Measurements from ENCODE around the gene LRRC4.

Gene LRRC4, protein sequence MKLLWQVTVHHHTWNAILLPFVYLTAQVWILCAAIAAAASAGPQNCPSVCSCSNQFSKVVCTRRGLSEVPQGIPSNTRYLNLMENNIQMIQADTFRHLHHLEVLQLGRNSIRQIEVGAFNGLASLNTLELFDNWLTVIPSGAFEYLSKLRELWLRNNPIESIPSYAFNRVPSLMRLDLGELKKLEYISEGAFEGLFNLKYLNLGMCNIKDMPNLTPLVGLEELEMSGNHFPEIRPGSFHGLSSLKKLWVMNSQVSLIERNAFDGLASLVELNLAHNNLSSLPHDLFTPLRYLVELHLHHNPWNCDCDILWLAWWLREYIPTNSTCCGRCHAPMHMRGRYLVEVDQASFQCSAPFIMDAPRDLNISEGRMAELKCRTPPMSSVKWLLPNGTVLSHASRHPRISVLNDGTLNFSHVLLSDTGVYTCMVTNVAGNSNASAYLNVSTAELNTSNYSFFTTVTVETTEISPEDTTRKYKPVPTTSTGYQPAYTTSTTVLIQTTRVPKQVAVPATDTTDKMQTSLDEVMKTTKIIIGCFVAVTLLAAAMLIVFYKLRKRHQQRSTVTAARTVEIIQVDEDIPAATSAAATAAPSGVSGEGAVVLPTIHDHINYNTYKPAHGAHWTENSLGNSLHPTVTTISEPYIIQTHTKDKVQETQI

GRCh38 chr7:128030654-128031611 is at the start of gene LRRC4:
TSS of gene LRRC4 (minus strand) at chr7:128031437. CDS start at chr7:128030640, 797 bp downstream.
- DNase-seq (ENCODE audit: low read depth): no peak

DNA sequence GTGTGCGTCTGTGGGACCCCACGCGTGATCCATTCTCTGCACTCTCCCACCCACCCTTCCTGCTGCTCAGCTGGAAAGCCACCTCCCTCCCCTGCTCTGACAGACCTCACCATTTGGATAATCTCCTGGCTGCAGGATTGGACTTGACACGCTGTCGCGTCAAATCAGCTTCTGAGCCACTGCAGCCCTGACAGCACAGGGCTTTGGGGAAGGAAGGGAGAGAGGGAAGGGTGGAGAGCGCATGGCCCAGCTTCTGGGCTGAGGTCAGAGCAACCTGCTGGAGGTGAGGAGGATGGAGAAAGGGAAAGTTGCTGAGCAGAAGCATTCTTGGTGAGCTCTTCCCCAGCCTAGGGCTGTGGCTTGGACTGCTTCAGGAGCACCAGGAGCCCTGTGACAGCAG is 48.9 kb upstream of the LRRC4 start:
- DNase-seq (ENCODE audit: low read depth): no peak

GRCh38 chr7:128078309-128078708 is 47.1 kb upstream of the LRRC4 start:
- no peak for DNase-seq (ENCODE audit: low read depth)

- DNase-seq (ENCODE audit: low read depth): no peak
These were observed 45.6 kb upstream of the LRRC4 start for GRCh38 chr7:128076796-128077271.

- DNase-seq (ENCODE audit: low read depth): no peak
These were observed 45.1 kb upstream of the LRRC4 start for GRCh38 chr7:128076196-128076795.

DNA sequence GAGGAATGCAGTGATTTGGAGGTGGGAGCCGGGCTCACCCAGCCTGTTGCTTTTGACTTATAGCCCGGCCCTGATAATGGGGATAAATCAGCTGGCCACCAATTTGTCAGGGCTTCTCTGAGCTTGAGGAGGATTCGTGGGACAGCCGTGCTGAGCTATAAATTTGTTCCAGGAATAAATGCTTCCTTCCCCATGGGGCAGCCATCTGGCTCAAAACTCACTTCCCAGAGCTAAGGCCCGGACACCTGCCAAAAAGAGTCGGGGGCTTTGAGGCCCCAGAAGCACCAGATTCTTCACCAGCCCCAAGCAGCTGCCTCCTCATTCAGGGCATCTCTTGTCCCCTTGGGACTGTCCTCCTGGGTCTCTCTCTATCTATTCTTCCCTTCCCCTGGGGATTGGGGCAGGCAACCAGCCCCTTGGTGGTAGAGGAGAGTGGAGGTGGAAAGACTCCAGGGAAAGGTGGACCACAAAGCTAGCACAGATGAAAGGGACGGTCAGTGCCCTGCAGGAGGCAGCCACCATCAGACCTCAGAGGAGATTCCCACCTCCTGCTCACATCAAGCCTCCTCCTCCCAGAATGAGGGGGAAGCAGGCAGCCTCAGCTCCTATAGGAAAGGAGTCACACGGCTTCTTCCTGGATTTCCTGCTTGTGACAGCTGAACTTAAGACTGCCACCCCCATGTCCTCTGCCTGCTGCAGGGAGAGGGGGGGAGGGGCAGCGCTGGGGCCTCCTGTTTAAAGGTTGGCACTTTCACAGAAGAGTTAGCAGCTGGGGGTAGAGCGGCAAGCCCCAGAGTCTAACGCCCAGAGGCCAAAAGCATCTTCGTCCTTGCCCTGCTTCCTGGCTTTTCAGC is 44.2 kb upstream of the LRRC4 start:
- no peak for DNase-seq (ENCODE audit: low read depth)

- no peak for DNase-seq (ENCODE audit: low read depth)
These were observed 43.5 kb upstream of the LRRC4 start for GRCh38 chr7:128074736-128075135.

- no peak for DNase-seq (ENCODE audit: low read depth)
These were observed 43.1 kb upstream of the LRRC4 start for GRCh38 chr7:128074336-128074735.

DNA sequence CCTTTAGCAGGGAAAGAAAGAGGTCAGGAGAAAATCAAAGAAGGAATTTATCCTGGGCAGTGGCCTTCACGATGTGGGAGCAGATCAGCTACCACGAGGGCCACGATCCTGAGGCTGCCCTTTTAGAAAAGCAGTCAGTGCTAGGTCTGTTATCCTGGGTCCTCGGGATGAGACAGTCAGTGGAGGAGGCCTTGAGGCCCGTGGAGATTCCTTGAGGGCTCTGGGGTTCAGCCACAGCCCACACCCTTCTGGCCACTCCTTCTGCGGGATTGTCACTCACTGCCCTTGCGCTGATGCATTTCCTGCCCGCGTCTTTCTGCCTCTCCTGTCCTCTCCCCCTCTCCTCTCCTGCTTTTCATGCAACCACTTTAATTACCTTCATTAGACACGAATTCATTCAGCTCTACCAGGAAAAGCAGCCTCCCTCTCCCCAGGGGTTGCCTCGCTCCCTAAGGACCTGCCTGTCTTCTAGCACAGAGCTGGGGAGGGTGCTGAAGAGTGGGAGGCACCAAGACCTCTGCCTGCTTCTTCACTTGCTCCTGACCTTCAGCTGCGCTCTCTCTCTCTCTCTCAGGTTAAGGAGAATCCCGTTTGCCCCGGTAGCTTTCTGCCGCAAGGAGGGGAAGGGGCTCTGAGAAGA is 42.6 kb upstream of the LRRC4 start:
- no peak for DNase-seq (ENCODE audit: low read depth)

GRCh38 chr7:128071801-128072200 is 40.6 kb upstream of the LRRC4 start:
- DNase-seq (ENCODE audit: low read depth): no peak

DNA sequence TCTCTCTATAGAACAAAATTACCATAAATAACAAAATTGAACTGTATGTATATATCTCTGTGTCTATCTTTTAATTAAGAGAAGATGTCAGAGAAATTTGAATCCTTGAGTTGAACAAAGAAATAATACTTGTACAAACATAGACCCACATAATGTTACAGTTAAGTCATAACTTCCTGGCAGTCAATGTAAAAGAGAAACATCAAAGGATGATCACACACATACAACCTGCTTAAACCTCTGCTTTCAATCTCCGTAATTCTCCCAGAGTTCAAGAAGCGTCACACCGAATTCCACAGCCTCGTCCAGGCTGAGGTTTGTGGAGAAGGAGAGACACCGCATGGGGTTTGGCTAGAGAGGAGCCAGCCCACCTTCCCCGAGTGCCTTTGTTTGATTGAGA is 40.1 kb upstream of the LRRC4 start:
- no peak for DNase-seq (ENCODE audit: low read depth)

- DNase-seq (ENCODE audit: low read depth): no peak
These were observed 38.4 kb upstream of the LRRC4 start for GRCh38 chr7:128069373-128070364.

GRCh38 chr7:128068785-128069184 is 37.5 kb upstream of the LRRC4 start:
- no peak for DNase-seq (ENCODE audit: low read depth)

GRCh38 chr7:128067983-128068382 is 36.7 kb upstream of the LRRC4 start:
- no peak for DNase-seq (ENCODE audit: low read depth)

- no peak for DNase-seq (ENCODE audit: low read depth)
These were observed 35.6 kb upstream of the LRRC4 start for GRCh38 chr7:128066858-128067257.

DNA sequence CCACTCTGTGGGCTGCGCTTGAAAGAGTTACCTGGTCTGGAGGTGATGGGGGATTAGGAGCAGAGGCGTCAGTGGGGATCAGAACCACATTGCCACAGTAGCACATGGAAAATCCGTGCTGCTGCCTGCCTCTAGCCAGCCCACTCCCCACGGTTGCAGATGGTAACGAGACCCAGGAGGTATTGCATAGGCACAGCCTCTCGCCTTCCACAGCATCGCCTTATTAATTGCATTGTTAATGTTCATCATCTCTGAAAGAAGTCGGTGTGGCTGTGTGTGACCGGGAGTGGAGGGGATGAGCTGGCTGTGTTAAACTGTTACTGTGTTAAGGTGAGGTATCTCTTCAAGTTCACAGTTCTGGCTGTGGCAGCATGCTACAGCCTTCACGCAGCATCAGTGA is 35.2 kb upstream of the LRRC4 start:
- DNase-seq (ENCODE audit: low read depth): no peak

DNA sequence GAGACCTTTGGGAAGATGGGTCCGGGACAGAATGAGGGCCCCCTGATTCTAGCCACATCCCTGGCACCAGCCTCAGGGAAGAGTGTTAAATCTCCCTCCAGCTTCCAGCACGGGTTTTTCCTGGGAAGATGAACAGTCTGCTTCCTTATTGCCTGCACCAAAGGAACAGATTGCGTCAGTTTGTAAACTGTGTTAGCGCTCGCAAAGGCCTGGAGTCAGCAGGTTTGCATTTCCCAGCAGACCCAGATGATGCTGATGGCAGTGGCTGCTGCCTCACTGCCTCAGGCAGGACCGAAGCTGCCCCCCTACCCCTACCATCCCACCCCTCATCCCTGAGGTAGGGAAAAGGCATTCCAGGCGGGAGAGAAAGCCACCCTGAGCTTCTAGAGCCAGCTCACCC is 34.6 kb upstream of the LRRC4 start:
- no peak for DNase-seq (ENCODE audit: low read depth)

- no peak for DNase-seq (ENCODE audit: low read depth)
These were observed 31.9 kb upstream of the LRRC4 start for GRCh38 chr7:128063088-128063487.

DNA sequence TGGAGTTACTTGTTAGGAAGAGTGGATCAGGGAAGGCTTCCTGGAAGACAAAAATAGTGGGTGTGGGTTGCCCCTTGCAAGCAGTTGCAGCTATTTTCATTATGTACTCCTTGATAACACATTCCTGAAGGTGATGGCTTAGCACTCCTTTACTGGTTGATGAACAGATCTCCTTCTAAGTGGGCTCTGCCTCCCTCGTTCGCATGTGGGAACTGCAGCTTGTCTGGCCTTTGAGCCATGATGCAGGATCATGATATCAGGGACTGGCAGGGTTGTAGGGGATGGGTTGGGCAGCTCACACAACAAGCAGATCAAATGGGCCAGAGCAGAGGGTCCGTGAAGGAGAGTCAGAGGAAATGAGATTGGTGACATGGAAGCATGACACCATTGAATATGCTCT is 28.8 kb upstream of the LRRC4 start:
- no peak for DNase-seq (ENCODE audit: low read depth)

Data from activated T-cell treated with anti-CD3 and anti-CD28 coated beads for 24 hours (primary cell).